GM19240 (cell line): ENCODE data around the gene GCG.

Experiments used
- DNase-seq: peaks from one replicate; pipeline ENCODE4 v3.0.0; 2011; ENCODE audit warnings: low spot score; ENCODE audit not compliant: insufficient read length

The GCG gene

GRCh38 chr2:162152147-162152546 lies at the start of gene GCG:
TSS of gene GCG (minus strand) at chr2:162152247. CDS start at chr2:162149178, 3,069 bp downstream.
- no peak for DNase-seq

GRCh38 chr2:162200636-162201035 lies 48.6 kb upstream of the GCG start:
- no peak for DNase-seq

- no peak for DNase-seq
Measured at GRCh38 chr2:162199913-162200312, 47.9 kb upstream of the GCG start.

GRCh38 chr2:162198239-162198638 lies 46.2 kb upstream of the GCG start:
- DNase-seq = no peak

- no peak for DNase-seq
Measured at GRCh38 chr2:162197069-162197825, 45.2 kb upstream of the GCG start.

- no peak for DNase-seq
Measured at GRCh38 chr2:162196638-162197037, 44.6 kb upstream of the GCG start.

GRCh38 chr2:162188451-162188850 lies 36.4 kb upstream of the GCG start:
- DNase-seq = no peak

GRCh38 chr2:162185541-162186232 lies 33.6 kb upstream of the GCG start:
- no peak for DNase-seq

GRCh38 chr2:162184821-162185450 lies 32.9 kb upstream of the GCG start:
- DNase-seq = no peak

- no peak for DNase-seq
Measured at GRCh38 chr2:162184359-162184758, 32.3 kb upstream of the GCG start.

- no peak for DNase-seq
Measured at GRCh38 chr2:162182395-162182794, 30.3 kb upstream of the GCG start.

- DNase-seq = no peak
Measured at GRCh38 chr2:162177301-162177700, 25.3 kb upstream of the GCG start.

- no peak for DNase-seq
Measured at GRCh38 chr2:162175714-162176113, 23.7 kb upstream of the GCG start.

GRCh38 chr2:162174746-162175145 lies 22.7 kb upstream of the GCG start:
- DNase-seq = no peak

- no peak for DNase-seq
Measured at GRCh38 chr2:162172802-162173370, 20.8 kb upstream of the GCG start.

- no peak for DNase-seq
Measured at GRCh38 chr2:162166745-162167144, 14.7 kb upstream of the GCG start.

GRCh38 chr2:162166174-162166573 lies 14.1 kb upstream of the GCG start:
- no peak for DNase-seq

- DNase-seq = no peak
Measured at GRCh38 chr2:162164802-162165201, 12.8 kb upstream of the GCG start.

GRCh38 chr2:162159446-162159845 lies 7.4 kb upstream of the GCG start:
- no peak for DNase-seq

- DNase-seq = no peak
Measured at GRCh38 chr2:162156149-162156548, 4.1 kb upstream of the GCG start.

GRCh38 chr2:162155093-162155492 lies 3.0 kb upstream of the GCG start:
- no peak for DNase-seq

- DNase-seq = no peak
Measured at GRCh38 chr2:162153608-162154224, 1.7 kb upstream of the GCG start.
